Erythroblast (primary cell): ENCODE measurements around the gene CPNE8.

ENCODE experiments used
- GATA1 ChIP-seq: IDR thresholded peaks from 2 replicates; pipeline ENCODE4 v1.6.1; 2011; ENCODE audit warnings: low read depth, mild to moderate bottlenecking, control low read depth, low read length, moderate library complexity
- POLR2A ChIP-seq: IDR thresholded peaks from 2 replicates; pipeline ENCODE4 v1.6.1; 2011; ENCODE audit warnings: mild to moderate bottlenecking, low read length

GRCh38 chr12:38911611-38912010, 6.2 kb upstream of the CPNE8 start:
- TF ChIP-seq POLR2A (no peak), GATA1 (no peak)
